NCI-H1694 treated with DMSO at 0.1 percent for 48 hours (cell line): ENCODE data around the gene EXOC6B.
A peak's percentile ranks its signal among the peaks of the same experiment; 100 is the strongest.
"Not testable (repeated sequence)": the region's sequence is repeated elsewhere in the genome, so short reads cannot be mapped to it uniquely, and the experiment has no call there.

Source experiments
- DNase-seq: peaks from one replicate; lab custom pipeline; 2025; lab: John Stamatoyannopoulos, UW

Gene EXOC6B

DNA sequence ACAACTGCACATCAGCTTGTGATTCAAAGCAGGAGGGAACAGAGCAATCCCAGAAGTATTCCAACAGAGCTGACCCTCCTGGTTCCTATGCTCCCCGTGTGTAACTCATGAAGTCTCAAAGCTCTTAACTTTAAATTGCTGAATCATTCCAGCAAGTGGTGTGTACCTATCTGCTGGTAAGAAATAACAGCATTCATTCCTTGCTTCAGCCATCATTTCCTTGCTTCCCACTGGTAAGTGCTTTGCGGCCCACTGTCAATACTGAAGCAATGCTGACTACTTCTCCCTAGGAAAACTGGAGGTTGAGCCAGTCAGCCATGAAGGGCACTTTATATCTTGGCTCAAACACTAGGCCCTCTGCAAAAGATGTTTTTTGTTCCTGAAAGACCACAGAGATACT is 222.4 kb downstream of the EXOC6B start:
- DNase-seq, result no peak

DNA sequence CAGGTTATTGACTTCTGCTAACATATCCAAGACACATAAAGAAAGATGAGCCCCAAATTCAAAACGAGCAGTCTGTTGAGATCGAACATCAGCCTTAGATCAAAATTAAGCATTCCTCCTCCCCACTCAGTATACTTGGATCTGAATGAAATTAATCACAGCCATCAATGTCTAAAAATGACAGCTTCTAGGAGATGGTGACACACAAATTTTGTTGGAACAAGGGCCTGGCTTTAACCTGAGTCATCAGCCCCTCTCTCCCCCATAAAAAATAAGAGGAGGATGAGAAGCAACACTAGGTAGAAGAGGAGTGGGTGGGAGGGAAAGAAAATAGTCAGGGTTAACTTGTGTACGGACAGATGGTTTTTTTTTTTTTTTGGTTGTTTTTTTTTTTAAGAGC is 223.1 kb downstream of the EXOC6B start:
- DNase-seq, result no peak

DNA sequence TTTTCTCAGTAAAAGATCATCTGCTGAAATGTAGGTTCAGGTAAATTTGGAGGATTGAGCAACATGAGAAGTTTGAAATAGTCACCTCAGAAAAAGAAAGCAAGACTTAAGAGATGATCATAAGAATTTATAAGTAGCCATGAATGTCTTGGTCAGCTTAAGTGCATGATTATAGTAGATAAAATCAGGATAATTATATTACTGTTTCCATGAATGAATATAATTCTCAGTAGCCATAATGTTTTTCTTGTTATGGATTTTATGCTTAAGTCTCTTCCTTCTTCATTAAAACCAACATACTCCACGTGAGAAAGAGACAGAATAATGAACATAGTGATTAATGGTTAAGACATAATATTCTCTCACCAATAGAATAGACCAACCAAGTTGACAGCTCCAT is 223.7 kb downstream of the EXOC6B start:
- no peak for DNase-seq

DNA sequence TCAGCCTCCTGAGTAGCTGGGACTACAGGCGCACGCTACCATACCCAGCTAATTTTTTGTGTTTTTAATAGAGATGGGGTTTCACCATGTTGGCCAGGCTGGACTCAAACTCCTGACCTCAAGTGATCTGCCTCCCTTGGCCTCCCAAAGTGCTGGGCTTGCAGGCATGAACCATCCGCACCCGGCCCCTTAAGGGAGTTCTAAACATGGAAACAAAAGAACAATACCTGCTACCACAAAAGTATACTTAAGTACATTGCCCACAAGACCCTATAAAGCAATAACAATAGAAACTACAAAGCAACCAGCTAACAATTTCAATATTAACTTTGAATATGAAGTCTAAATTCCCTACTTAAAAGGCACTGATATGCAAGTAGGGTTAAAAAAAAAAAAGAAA is 242.0 kb downstream of the EXOC6B start:
- not testable (repeated sequence) for DNase-seq

DNA sequence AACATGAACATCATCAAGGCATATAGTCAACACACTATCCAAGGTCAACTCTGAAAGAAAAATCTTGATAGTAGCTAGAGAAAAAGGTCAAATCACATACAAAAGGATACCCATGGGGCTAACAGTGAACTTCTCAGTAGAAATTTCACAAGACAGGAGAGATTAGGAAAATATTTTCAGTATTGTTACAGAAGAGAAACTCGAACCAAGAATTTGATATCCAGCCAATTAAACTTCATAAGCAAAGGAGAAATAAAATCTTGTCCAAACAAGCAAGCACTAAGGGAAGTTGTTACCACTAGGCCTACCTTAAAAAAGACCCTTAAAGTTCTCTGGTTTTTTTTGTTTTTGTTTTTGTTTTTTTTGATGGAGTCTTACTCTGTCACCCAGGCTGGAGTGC is 242.5 kb downstream of the EXOC6B start:
- DNase-seq, result no peak

- DNase-seq, result no peak
Measured at GRCh38 chr2:72581560-72582181, 244.2 kb downstream of the EXOC6B start.

DNA sequence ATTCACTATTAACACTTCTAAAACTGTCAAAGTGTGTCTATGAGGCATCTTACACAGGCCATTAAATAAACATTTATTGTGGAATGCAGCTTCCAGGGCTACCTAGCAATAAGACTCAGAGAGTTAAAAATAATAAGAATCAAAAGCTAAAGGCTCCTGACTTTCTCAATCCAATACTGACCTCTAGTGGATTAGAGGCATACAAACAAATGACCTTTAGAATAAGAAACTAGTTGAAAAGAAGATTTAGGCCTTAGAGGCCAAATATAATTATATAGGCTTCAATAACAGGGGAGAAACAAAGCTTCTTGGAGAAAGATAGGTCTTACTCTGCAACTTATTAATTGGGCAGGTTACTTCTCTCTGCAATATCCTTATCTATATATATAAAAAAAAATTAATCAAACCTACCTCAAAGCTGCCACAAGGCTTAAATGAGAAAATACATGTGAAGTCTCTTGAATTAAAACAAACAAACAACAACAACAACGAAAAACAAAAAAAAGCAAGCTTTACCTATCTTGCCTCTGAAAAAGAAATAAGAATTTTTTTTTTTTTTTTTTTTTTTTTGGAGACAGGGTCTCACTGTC is 246.1 kb downstream of the EXOC6B start:
- DNase-seq, result peak; percentile 81

DNA sequence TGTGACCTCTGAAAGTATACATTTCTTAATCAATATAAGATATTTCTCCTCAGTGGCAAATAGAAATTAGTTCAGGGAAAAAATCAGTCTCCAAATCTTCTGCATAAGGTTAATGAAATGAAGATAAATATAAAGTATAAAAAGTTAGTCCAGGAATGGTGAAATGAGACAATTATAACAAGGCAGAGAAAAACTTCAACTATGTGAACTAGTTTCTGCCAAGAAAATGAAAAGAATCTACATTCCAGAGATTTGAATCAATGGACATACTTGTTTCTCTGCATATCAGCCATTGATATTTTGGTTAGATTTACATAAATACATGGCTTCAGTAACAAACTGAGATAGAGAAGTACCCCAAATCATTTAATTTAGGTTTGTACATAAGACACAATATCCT is 249.0 kb downstream of the EXOC6B start:
- no peak for DNase-seq

- no peak for DNase-seq
Measured at GRCh38 chr2:72576459-72576858, 249.4 kb downstream of the EXOC6B start.

- DNase-seq, result no peak
Measured at GRCh38 chr2:72574886-72575285, 250.9 kb downstream of the EXOC6B start.

DNA sequence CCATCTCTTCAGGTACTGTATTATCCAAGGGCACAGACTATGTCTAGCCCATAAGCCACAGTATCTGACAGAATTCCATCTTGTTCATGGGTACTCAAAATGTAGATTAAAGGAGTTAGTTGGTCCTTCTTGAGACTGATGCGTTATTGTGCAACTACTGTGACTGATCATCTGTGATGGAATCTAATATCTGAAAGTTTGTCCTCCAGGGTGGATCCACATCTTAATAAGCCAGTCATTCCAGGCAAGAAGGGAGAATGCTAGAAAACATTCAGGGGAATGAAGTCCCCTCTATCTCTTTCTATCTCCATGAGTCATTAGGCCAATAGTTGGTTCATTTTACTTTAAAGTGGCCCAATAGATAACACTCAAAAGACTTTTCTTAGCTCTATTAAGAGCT is 252.6 kb downstream of the EXOC6B start:
- DNase-seq, result no peak

DNA sequence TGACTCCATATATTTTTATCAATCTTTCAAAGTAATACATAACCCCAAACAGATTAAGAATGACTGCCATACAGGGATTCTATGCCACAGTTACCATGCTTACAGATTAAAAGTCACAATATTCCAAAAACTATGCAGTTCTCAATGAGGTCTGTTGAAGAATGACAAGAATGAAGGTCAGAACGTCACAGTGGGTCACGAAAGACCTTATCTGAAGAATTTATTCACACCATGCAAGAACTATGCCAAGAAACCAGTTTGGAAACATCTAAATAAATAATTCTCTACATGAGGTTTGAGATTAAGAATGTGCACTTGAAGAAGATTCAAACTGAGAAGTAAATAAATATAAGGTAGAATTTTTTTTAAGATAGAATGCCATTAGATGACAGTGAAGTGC is 253.3 kb downstream of the EXOC6B start:
- no peak for DNase-seq

DNA sequence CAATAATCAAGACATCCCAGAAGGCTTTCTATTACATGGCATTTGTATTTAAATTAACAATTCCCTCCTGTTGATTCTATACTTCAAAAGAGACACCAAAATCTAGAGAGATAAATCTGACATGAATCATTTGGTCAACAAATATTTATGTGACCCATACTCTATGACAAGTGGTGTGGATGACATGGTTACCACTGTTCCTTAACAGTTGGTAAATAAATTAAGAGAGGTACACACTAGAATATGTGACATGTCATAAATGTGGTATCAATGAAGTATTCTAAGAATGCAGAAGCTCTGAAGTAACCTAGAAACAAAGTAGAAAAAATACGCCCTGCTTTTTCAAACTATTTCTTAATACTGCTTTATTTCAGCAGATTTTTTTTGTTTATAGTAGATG is 255.4 kb downstream of the EXOC6B start:
- DNase-seq, result no peak

- no peak for DNase-seq
Measured at GRCh38 chr2:72562451-72563153, 263.2 kb downstream of the EXOC6B start.

DNA sequence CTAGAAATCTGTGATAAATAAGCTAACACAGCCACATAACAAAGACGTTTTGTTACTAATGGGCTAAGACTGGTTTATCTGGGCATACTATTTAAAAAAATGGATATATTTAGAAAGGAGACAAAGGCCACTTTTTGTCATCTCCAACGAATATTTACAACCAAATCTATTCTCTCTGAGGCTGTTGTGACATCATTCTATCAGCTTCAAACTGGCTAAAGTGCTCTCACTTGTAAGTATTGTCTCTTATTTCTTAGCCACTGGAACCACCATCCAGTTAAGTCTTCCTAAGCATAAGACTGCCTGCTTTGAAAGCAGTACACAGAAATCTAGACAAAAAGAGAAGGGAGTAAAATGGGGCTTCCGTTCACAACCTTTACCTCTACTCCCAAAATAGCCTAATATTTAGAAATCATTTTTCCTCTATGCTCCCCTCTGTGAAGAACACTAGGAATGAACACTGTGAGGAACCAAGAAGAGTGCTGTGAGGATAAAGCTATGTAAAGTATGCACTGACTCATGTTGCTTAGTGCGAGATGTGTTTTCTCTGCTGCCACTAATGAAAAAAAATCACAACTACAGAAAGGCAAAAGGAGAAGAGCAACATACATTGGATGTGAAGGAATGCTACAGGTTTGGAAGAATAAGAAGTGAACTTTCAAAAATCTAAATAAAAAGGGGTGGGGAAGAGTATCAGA is 264.1 kb downstream of the EXOC6B start:
- no peak for DNase-seq

- no peak for DNase-seq
Measured at GRCh38 chr2:72555943-72556342, 269.9 kb downstream of the EXOC6B start.

DNA sequence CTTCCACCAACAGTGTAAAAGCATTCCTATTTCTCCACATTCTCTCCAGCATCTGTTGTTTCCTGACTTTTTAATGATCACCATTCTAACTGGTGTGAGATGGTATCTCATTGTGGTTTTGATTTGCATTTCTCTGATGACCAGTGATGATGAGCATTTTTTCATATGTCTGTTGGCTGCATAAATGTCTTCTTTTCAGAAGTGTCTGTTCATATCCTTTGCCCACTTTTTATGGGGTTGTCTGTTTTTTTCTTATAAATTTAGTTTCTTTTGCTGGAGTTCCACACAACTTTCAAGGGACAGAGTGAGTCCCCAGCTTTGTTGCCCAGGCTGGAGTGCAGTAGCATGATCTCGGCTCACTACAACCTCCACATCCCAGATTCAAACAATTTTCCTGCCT is 270.5 kb downstream of the EXOC6B start:
- not testable (repeated sequence) for DNase-seq

DNA sequence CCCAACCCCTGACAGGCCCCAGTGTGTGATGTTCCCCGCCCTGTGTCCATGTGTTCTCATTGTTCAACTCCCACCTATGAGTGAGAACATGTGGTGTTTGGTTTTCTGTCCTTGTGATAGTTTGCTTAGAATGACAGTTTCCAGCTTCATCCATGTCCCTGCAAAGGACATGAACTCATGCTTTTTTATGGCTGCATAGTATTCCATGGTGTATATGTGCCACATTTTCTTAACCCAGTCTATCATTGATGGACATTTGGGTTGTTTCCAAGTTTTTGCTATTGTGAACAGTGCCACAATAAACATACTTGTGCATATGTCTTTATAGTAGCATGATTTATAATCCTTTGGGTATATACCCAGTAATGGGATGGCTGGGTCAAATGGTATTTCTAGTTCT is 270.9 kb downstream of the EXOC6B start:
- not testable (repeated sequence) for DNase-seq

DNA sequence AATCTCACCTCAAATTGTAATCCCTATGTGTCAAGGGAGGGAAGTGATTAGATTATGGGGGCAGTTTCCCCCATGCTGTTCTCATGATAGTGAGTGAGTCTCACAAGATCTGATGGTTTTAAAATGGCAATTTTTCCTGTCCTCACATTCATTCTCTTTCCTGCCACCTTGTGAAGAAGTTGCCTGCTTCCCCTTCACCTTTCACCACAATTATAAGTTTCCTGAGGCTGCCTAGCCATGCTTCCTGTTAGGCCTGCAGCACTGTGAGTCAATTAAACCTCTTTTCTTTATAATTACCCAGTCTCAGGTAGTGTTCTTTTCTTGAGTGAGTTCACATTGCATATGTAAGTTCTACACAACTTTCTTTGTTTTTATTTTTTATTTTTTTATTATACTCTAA is 271.5 kb downstream of the EXOC6B start:
- DNase-seq, result no peak

- no peak for DNase-seq
Measured at GRCh38 chr2:72548081-72548764, 277.6 kb downstream of the EXOC6B start.

DNA sequence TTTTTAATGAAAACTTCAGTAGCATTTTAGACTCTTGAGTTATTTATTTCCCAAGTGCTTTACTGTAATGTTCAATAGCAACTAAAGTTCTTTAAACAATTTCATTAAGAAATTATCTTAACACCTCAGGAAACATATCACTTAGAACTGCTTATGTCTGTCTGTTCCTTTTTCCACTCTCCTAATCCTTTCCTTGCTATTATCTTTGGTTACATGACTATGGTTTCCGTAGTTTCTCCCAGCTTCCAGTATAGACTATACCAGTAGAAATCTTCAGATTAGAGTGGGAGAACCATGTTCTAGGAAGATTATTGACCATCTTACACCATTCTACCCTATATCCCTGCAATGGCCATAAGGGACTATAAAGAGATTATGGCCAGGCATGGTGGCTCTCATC is 280.0 kb downstream of the EXOC6B start:
- DNase-seq, result no peak

- DNase-seq, result no peak
Measured at GRCh38 chr2:72544554-72544953, 281.3 kb downstream of the EXOC6B start.
